ENCODE results near the gene NEGR1.

DNA sequence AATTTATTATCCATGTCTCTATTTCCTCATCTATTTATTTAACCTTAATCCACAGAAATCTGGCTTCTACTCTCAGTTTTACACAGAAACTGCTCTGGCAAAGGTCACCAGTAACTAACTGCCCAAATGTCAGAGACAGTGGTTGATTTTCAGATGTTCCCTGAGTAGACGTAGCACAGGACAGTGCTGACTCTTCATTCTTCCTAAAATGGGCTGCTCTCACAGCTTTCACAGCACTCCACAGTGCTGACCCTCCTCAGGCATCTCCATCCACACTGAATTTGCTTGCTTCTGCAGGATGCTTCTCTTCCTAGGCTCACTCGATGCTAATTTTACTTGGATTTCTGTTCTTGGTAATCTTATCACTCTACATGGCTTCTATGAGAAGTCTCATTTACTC lies 693.3 kb downstream of the NEGR1 start:
- TF ChIP-seq, protein P1, sequence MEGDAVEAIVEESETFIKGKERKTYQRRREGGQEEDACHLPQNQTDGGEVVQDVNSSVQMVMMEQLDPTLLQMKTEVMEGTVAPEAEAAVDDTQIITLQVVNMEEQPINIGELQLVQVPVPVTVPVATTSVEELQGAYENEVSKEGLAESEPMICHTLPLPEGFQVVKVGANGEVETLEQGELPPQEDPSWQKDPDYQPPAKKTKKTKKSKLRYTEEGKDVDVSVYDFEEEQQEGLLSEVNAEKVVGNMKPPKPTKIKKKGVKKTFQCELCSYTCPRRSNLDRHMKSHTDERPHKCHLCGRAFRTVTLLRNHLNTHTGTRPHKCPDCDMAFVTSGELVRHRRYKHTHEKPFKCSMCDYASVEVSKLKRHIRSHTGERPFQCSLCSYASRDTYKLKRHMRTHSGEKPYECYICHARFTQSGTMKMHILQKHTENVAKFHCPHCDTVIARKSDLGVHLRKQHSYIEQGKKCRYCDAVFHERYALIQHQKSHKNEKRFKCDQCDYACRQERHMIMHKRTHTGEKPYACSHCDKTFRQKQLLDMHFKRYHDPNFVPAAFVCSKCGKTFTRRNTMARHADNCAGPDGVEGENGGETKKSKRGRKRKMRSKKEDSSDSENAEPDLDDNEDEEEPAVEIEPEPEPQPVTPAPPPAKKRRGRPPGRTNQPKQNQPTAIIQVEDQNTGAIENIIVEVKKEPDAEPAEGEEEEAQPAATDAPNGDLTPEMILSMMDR (IDR thresholded peaks at IDR 0.05) = no peak
- no peak for TF ChIP-seq ZFX (IDR thresholded peaks at IDR 0.05; ENCODE audit: borderline replicate concordance)

Measured in 22Rv1 (cell line).